HL-60 (cell line): ENCODE measurements around the gene SNAI1.

Experiments used
- DNase-seq, 2 experiments: peaks; one replicate each; pipeline ENCODE4 v3.0.0-alpha.2; 2010 to 2020; ENCODE audit warnings: low read depth in 1 of 2, low spot score in 1 of 2
- H3K27ac ChIP-seq: fragments of 250-450 bp; sonication (Bioruptor Pico); replicated peaks from 2 replicates; pipeline ENCODE4 v1.5.1; 2020; ENCODE audit warnings: mild to moderate bottlenecking, moderate library complexity
- H3K27me3 ChIP-seq: fragments of 250-450 bp; sonication (Bioruptor Pico); 2 replicates; pipeline ENCODE4 v1.5.1; 2021; ENCODE audit warnings: mild to moderate bottlenecking, moderate library complexity; ENCODE audit not compliant: insufficient read depth, poor library complexity, severe bottlenecking
- H3K4me3 ChIP-seq: replicated peaks from 2 replicates; pipeline ENCODE4 v1.5.1; 2011; ENCODE audit warnings: mild to moderate bottlenecking, control low read depth, low read length; ENCODE audit not compliant: insufficient read depth
- CTCF ChIP-seq: IDR thresholded peaks from one replicate; pipeline ENCODE4 v1.5.1; 2011; ENCODE audit warnings: low read length, control low read depth, inconsistent platforms; ENCODE audit not compliant: insufficient read depth
- GABPA ChIP-seq: IDR thresholded peaks from 2 replicates; pipeline ENCODE4 v1.6.1; 2012; ENCODE audit warnings: low read depth
- POLR2AphosphoS5 ChIP-seq: IDR thresholded peaks from 2 replicates; pipeline ENCODE4 v1.6.1; 2012; ENCODE audit warnings: low read depth
- REST ChIP-seq: IDR thresholded peaks from 2 replicates; pipeline ENCODE4 v1.6.1; 2012; ENCODE audit warnings: low read depth; ENCODE audit not compliant: insufficient replicate concordance
- SPI1 ChIP-seq: IDR thresholded peaks from 2 replicates; pipeline ENCODE4 v1.6.1; 2012; ENCODE audit warnings: low read depth, mild to moderate bottlenecking, borderline replicate concordance

SNAI1 gene

GRCh38 chr20:50034567-50035180, 51.9 kb downstream of the SNAI1 start:
- Histone ChIP-seq H3K4me3 (no peak overlapping the region), H3K27ac (no peak overlapping the region), H3K27me3 (no peaks in the 10 kb centered on the region)
- DNase-seq, result no peak
- TF ChIP-seq POLR2AphosphoS5 (no peak), CTCF (no peak), REST (no peak), GABPA (no peak), SPI1 (no peak)

GRCh38 chr20:50036703-50037102, 53.9 kb downstream of the SNAI1 start:
- H3K27ac ChIP-seq, result no peak overlapping the region
- DNase-seq, result no peak
- no peak overlapping the region for H3K4me3 ChIP-seq
- H3K27me3 ChIP-seq, result no peaks in the 10 kb centered on the region
- TF ChIP-seq SPI1, result no peak
- no peak for TF ChIP-seq POLR2AphosphoS5
- TF ChIP-seq CTCF, result no peak
- no peak for TF ChIP-seq REST
- no peak for TF ChIP-seq GABPA

GRCh38 chr20:50037123-50037522, 54.3 kb downstream of the SNAI1 start:
- Histone ChIP-seq H3K27me3 (no peaks in the 10 kb centered on the region), H3K4me3 (no peak overlapping the region), H3K27ac (no peak overlapping the region)
- DNase-seq, result no peak
- TF ChIP-seq POLR2AphosphoS5 (no peak), SPI1 (no peak), CTCF (no peak), REST (no peak), GABPA (no peak)
